Nephron (organoid): ENCODE results near the gene MAPK6.
"Not testable (repeated sequence)": the region's sequence is repeated elsewhere in the genome, so short reads cannot be mapped to it uniquely, and the experiment has no call there.

Experiments used
- H3K27ac Mint-ChIP-seq, 3 experiments: 2 replicates each; pipeline ENCODE4 v1.8.0; 2020; ENCODE audit warnings: mixed read lengths in 3 of 3, mild to moderate bottlenecking in 2 of 3, moderate library complexity in 1 of 3
- H3K27me3 Mint-ChIP-seq: 2 replicates; pipeline ENCODE4 v1.8.0; 2021; ENCODE audit warnings: low read depth, mild to moderate bottlenecking, moderate library complexity, mixed read lengths
- H3K36me3 Mint-ChIP-seq: 2 replicates; pipeline ENCODE4 v1.8.0; 2020; ENCODE audit warnings: low read depth, mixed read lengths
- H3K4me1 Mint-ChIP-seq: 2 replicates; pipeline ENCODE4 v1.8.0; 2020; ENCODE audit warnings: mixed read lengths
- H3K4me3 Mint-ChIP-seq, 3 experiments: 2 replicates each; pipeline ENCODE4 v1.8.0; 2020; ENCODE audit warnings: mild to moderate bottlenecking in 3 of 3, mixed read lengths in 3 of 3, moderate library complexity in 2 of 3
- H3K9me3 Mint-ChIP-seq: 2 replicates; pipeline ENCODE4 v1.8.0; 2020; ENCODE audit warnings: mixed read lengths
- CTCF ChIP-seq, 3 experiments: fragments of 200-600 bp; sonication (generic); IDR thresholded peaks; one replicate each; pipeline ENCODE4 v1.5.0; 2021; ENCODE audit warnings: antibody characterized with exemption in 3 of 3; ENCODE audit not compliant: unreplicated experiment in 3 of 3

Gene MAPK6

GRCh38 chr15:52002351-52002750, 16.7 kb upstream of the MAPK6 start:
- no peaks in the 10 kb centered on the region for H3K36me3 Mint-ChIP-seq
- no peak overlapping the region for H3K27ac Mint-ChIP-seq
- TF ChIP-seq CTCF (IDR thresholded peaks at IDR 0.05; ENCODE audit: unreplicated experiment in 3 of 3): no peak
- no peaks in the 10 kb centered on the region for H3K4me1 Mint-ChIP-seq
- H3K4me3 Mint-ChIP-seq: no peak overlapping the region
- no peaks in the 10 kb centered on the region for H3K27me3 Mint-ChIP-seq
- no peaks in the 10 kb centered on the region for H3K9me3 Mint-ChIP-seq

- H3K27ac Mint-ChIP-seq, H3K27me3 Mint-ChIP-seq, H3K4me3 Mint-ChIP-seq, H3K36me3 Mint-ChIP-seq, H3K9me3 Mint-ChIP-seq, H3K4me1 Mint-ChIP-seq: not testable (repeated sequence)
These were observed 15.9 kb upstream of the MAPK6 start for GRCh38 chr15:52003089-52003488.

GRCh38 chr15:52003710-52004109, 15.3 kb upstream of the MAPK6 start:
- H3K27ac Mint-ChIP-seq: no peak overlapping the region
- no peaks in the 10 kb centered on the region for H3K27me3 Mint-ChIP-seq
- no peaks in the 10 kb centered on the region for H3K36me3 Mint-ChIP-seq
- no peaks in the 10 kb centered on the region for H3K4me1 Mint-ChIP-seq
- H3K9me3 Mint-ChIP-seq: no peaks in the 10 kb centered on the region
- no peak overlapping the region for H3K4me3 Mint-ChIP-seq
- no peak for TF ChIP-seq CTCF (IDR thresholded peaks at IDR 0.05; ENCODE audit: unreplicated experiment in 3 of 3)

- no peaks in the 10 kb centered on the region for H3K4me1 Mint-ChIP-seq
- H3K9me3 Mint-ChIP-seq: no peaks in the 10 kb centered on the region
- no peak overlapping the region for H3K4me3 Mint-ChIP-seq
- H3K27me3 Mint-ChIP-seq: no peaks in the 10 kb centered on the region
- TF ChIP-seq CTCF (IDR thresholded peaks at IDR 0.05; ENCODE audit: unreplicated experiment in 3 of 3): no peak
- H3K36me3 Mint-ChIP-seq: no peaks in the 10 kb centered on the region
- H3K27ac Mint-ChIP-seq: no peak overlapping the region
These were observed 14.2 kb upstream of the MAPK6 start for GRCh38 chr15:52004806-52005205.

GRCh38 chr15:52005748-52006701, 13.0 kb upstream of the MAPK6 start:
- Mint-ChIP-seq H3K4me1 (peaks cover 2% of the 10 kb centered on the region), H3K4me3 (no peak overlapping the region), H3K9me3 (no peaks in the 10 kb centered on the region), H3K27me3 (no peaks in the 10 kb centered on the region), H3K27ac (no peak overlapping the region), H3K36me3 (no peaks in the 10 kb centered on the region)
- TF ChIP-seq CTCF (IDR thresholded peaks at IDR 0.05; ENCODE audit: unreplicated experiment in 3 of 3): no peak

- H3K27ac Mint-ChIP-seq: no peak overlapping the region
- H3K9me3 Mint-ChIP-seq: no peaks in the 10 kb centered on the region
- H3K27me3 Mint-ChIP-seq: no peaks in the 10 kb centered on the region
- TF ChIP-seq CTCF (IDR thresholded peaks at IDR 0.05; ENCODE audit: unreplicated experiment in 3 of 3): no peak
- no peak overlapping the region for H3K4me3 Mint-ChIP-seq
- H3K4me1 Mint-ChIP-seq: peaks cover 7% of the 10 kb centered on the region
- no peaks in the 10 kb centered on the region for H3K36me3 Mint-ChIP-seq
These were observed 12.2 kb upstream of the MAPK6 start for GRCh38 chr15:52006702-52007340.
